WTC11 (cell line): ENCODE measurements around the gene LRRC18.

Experiments used
- CTCF ChIP-seq: fragments of 200-600 bp; IDR thresholded peaks from 2 replicates; pipeline ENCODE4 v1.8.0; 2022; ENCODE audit warnings: antibody characterized with exemption
- ETV6 ChIP-seq: sonication (generic); formaldehyde crosslinking; IDR thresholded peaks from 2 replicates; pipeline ENCODE4 v1.8.1; 2022; ENCODE audit warnings: mild to moderate bottlenecking, missing genetic modification reagents
- GTF2I ChIP-seq: fragments of 250-450 bp; sonication (Bioruptor Pico); conservative IDR thresholded peaks from 2 replicates; pipeline ENCODE4 v1.4.0; 2021; ENCODE audit warnings: mild to moderate bottlenecking
- NR2C2 ChIP-seq: sonication (generic); formaldehyde crosslinking; IDR thresholded peaks from 2 replicates; pipeline ENCODE4 v1.8.0; 2022; ENCODE audit warnings: mild to moderate bottlenecking, missing genetic modification reagents
- TEAD4 ChIP-seq: sonication (generic); formaldehyde crosslinking; IDR thresholded peaks from 2 replicates; pipeline ENCODE4 v1.8.0; 2022; ENCODE audit warnings: mild to moderate bottlenecking, missing genetic modification reagents

- no peak for TF ChIP-seq NR2C2 (CRISPR knock-in tag)
- TF ChIP-seq CTCF, result no peak
- TF ChIP-seq TEAD4 (CRISPR knock-in tag), result no peak
- no peak for TF ChIP-seq GTF2I (CRISPR knock-in tag)
- TF ChIP-seq ETV6 (CRISPR knock-in tag), result no peak
Measured at GRCh38 chr10:48897441-48897790, 42.2 kb downstream of the LRRC18 start.
